NCI-H2029 (cell line): ENCODE data around the gene CSNK1D.

Source experiments
- DNase-seq: peaks from one replicate; lab custom pipeline; 2025; lab: John Stamatoyannopoulos, UW

The CSNK1D gene

DNA sequence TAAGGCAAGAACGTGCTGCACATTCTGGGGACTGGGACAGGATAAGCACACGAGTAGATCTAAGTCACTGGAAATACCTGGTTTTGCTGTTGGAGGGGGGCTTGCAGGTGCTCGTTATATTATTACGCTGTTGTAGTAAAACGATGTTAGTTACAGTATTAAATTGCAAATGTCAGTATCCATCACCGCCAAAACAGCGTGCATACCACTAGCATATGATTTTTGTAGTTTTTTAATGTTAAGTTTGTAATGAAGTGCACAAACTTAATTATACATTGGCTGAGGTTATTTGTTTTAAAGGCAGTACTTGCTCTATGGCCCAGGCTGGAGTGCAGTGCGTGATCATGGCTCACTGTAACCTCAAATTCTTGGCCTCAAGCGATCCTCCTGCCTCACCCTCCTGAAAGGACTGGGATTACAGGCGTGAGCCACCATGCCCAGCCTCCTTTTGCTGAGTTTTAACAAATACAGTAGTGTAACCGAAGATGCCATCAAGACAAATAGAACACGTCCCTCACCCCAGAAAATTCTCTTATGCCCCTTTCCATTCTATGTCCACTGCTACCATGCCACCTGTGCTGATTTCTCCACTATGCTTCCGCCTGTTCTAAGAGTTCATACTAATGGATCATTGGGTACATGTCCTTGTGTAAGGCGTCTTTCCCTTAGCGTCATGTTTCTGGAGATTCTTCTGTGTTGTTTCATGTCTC, 20.7 kb upstream of the CSNK1D start:
- no peak for DNase-seq

DNA sequence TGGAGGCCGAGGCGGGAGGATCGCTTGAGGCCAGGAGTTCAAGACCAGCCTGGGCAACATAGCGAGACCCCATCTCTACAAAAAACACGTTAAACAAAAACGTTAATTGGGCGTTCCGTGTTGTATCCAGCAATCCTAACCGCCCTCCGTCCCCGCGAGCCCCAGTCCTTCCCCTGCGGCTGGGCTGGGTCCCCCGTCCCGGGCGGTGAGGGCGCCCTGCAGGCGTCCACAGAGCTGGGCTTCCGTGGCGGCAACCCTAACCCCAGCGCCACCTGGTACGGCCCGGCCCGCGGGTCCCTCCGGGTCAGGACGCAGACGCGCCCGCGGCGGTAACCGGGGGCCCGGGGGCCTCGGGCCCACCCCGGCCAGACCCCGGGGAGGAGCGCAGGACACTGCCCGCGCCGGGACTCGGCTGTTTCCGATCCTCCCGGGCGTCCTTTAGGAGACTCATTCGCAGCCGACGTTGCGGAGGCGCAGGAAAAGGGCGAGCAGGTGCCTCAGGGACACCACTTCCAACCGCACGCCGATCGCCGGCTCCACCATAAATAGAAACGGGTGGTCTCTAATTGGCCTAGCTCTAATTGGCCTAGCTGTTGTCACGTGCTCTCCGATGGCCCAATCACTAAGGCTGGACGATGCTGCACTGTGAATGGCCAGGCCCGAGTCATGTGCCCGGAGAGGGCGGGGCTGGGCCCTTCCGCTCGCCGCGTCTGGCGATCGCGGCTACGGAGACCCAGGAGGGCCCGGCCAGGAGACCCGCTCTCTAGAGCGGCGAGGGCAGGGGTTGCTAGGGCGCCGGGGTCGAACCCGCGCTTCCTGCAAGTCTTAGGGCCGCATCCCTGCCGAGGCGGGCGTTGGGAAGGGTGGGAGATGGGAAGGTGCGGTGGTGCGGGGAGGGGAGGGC, 19.0 kb upstream of the CSNK1D start:
- DNase-seq = peak; percentile 94

- no peak for DNase-seq
Measured at GRCh38 chr17:82291582-82292250, 18.2 kb upstream of the CSNK1D start.

DNA sequence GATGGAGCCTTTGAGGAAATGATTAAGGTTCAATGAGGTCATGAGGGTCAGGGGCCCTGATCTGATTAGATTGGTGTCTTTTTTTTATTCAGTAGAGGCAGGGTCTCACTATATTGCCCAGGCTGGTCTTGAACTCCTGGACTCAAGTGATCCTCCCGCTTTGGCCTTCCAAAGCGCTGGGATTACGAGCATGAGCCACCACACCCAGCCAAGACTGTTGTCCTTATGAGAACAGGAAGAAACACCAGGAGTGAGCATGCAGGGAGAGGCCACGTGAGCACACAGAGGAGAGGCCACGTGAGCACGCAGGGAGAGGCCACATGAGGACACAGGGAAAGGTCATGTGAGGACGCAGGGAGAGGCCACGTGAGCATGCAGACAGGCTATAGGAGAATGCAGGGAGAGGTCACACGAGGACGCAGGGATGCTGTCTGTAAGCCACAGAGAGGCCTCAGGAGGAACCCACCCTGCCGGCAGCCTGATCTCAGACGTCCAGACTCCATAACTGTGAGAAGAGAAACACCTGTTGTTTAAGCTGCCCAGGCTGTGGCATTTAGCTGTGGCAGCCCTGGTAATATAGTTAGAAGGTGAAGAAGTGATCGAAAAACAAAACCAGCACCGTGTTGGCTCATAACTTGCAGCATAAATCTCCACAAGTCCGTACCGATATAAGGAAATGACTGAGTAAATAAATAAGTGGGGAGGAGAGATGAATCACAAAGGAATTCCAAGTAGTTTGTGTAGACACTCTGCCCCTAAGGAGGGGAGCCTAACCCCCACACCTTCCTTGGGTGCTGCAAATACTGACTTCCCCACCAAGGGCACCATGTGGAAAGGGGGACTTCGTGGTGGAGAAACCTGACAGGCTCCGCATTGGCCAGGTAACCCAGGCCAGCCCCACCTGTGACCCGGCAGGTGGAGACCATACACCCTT, 14.6 kb upstream of the CSNK1D start:
- DNase-seq = peak; percentile 99

GRCh38 chr17:82287013-82287867, 13.7 kb upstream of the CSNK1D start:
- no peak for DNase-seq

DNA sequence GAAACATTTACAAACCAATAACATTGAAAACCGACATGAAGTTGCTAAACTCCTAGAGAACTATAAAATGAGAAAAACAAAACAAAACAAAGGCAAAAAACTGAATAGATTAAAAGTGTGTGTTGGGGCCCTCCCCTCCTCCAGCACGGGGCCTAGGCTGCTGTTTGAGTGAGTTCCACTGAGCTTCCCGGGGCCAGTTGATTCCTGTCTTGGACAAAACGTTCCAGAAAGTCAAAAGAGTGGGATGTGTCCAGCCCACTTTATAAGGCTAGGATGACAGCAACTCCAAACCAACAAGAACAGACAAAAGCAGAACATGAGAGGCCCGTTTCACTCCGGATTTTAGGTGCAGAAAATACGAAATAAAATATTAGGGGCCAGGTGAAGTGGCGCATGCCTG, 11.6 kb upstream of the CSNK1D start:
- no peak for DNase-seq

GRCh38 chr17:82283208-82283749, 9.8 kb upstream of the CSNK1D start:
- no peak for DNase-seq

DNA sequence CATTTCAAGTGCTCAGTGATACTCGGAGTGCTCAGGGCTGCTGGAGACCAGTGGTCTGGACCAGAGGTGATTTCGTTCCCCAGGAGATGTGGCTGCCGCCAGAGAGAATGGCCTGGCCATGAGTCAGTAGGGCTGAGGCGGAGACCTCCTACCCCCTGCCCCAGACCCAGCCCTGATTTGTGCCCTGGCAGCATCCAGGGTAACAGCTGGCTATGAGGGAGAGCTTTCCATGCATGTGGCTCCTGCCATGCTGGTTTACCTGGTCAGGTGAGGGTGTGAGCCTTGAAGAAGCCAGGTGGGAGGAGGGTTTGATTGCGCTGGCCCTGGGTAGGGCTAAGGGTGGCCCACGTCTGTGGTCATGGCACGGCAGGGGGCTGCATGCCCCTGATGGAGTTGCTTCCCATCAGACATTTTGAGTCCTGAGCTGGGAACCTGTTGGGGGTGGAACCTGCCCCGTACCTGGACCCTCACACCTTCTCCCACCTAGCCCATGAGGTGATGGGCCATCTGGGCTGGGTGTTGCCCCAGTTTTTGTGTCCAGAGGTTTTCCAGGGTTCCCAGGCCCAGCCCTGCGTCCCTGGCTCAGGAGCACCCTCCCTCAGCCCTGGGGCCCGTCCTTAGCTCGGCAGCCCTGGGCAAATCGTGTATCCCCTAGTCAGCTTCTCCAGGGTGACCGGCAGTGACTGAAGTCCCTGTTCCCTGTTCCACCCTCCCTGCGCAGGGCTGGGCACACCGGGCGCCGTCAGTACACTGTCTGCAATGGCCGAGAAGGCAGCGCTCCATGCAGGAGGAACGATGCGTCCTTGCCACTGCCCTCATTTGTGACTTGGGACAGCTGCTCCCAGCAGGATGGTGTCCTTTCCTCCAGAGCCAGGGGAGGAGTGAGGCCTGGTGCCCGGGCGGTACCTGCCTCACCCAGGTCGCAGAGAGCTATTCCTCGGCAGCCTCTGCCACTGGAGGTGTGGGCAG, 9.0 kb upstream of the CSNK1D start:
- DNase-seq = no peak

- DNase-seq = no peak
Measured at GRCh38 chr17:82281502-82282238, 8.2 kb upstream of the CSNK1D start.

GRCh38 chr17:82281076-82281475, 7.6 kb upstream of the CSNK1D start:
- no peak for DNase-seq

GRCh38 chr17:82280537-82280936, 7.0 kb upstream of the CSNK1D start:
- DNase-seq = no peak

GRCh38 chr17:82278786-82279391, 5.4 kb upstream of the CSNK1D start:
- no peak for DNase-seq

GRCh38 chr17:82278308-82278707, 4.8 kb upstream of the CSNK1D start:
- no peak for DNase-seq

DNA sequence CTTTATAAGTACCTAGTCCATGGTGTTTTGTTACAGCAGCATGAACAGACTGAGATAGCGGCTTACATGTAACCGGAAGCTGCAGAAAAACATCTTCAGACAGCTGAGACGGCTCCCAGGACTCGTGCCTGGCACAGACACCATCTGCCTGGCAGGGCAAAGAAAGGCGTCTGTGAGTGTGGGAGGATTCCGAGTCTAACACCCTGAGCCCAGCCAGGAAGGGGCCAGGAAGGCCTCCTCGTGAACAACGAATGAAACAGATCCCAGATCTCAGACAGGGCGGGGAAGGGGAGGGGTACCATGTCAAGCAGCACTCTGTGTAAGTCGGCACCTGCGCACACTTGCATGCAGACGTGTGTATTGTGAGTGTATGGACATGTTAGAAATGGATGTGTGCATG, 4.4 kb upstream of the CSNK1D start:
- DNase-seq = no peak

DNA sequence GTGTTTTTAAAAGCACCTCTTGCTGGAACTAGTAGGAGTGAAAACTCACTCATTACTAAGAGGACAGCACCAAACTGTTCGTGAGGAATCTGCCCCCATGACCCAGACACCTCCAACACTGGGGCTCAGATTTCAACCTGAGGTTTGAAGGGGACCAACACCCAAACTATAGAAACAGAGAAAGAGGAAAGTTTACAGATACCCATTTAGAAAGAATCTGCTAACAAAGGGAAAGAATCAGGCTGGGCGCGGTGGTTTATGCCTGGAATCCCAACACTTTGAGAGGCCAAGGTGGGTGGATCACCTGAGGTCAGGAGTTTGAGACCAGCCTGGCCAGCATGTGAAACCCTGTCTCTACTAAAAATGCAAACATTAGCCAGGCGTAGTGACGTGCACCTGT, 3.4 kb upstream of the CSNK1D start:
- DNase-seq = no peak

GRCh38 chr17:82275326-82275725, 1.8 kb upstream of the CSNK1D start:
- no peak for DNase-seq

GRCh38 chr17:82274134-82275020, 877 bp upstream of the CSNK1D start:
- DNase-seq = no peak
